ENCODE measurements around the gene BET1. TPM values are rescaled to one million over a fixed set of nuclear protein-coding genes. Genes with fewer than 3 reads are reported as not detected.

BET1 gene
- total and polyA plus RNA-seq, 9 of the 15 experiments (the other 6 are each of a cell fraction or from before 2014, with no cell fraction given) = 15.8 to 190 (median 37.8) TPM

GRCh38 chr7:93958651-93959050 is 45.5 kb downstream of the BET1 start:
- no peak overlapping the region for H3K9ac ChIP-seq (ENCODE audit: insufficient read depth in 1 of 2, low read depth in 2 of 2, low read length in 2 of 2)
- 8% methylated on average over 3 of the region's 3 CpGs for WGBS (ENCODE audit: insufficient coverage, low coverage, missing lambda C conversion rate)
- no peak overlapping the region for H3K4me3 ChIP-seq
- H3K27ac ChIP-seq (ENCODE audit: extremely low read depth, low read depth, low read length) = no peak overlapping the region
- DNase-seq (ENCODE audit: extremely low read depth in 1 of 4, low spot score in 3 of 4) (no peak), FAIRE-seq (no peak), ATAC-seq (no peak)
- ChIA-PET POLR2A (interaction anchor here (1.0 kb wide), 1 partner anchor 9 kb away, joined by 3 read pairs; no protein-coding TSS in a partner anchor), CTCF (ENCODE audit: low intra/inter-chr PET ratio) (no interaction called here)
- H3K27me3 ChIP-seq (ENCODE audit: control insufficient read depth in 2 of 2, insufficient read depth in 2 of 2, low read length in 2 of 2) = no peaks in the 10 kb centered on the region
- TF ChIP-seq MXD1 (CRISPR knock-in tag; IDR thresholded peaks at IDR 0.05; ENCODE audit: borderline replicate concordance, poor library complexity, severe bottlenecking) (no peak), ZBTB33 (CRISPR knock-in tag; IDR thresholded peaks at IDR 0.05) (no peak), ZNF347 (CRISPR knock-in tag; IDR thresholded peaks at IDR 0.05; ENCODE audit: low read depth) (no peak), IRF9 (tag; IDR thresholded peaks at IDR 0.05) (no peak), ELF4 (CRISPR knock-in tag; IDR thresholded peaks at IDR 0.05) (no peak), SAP30 (IDR thresholded peaks at IDR 0.05; ENCODE audit: borderline replicate concordance, insufficient read depth, low read depth, low read length, poor library complexity, severe bottlenecking) (no peak)
- no peak overlapping the region for H3K4me2 ChIP-seq (ENCODE audit: insufficient read depth, low read length)
- H3K9me3 ChIP-seq (replicated peaks; ENCODE audit: control insufficient read depth, insufficient read depth, low read depth, low read length) = no peaks in the 10 kb centered on the region
- intact Hi-C loops (cut with micrococcal nuclease) = no loop called here
- H4K20me1 ChIP-seq (replicated peaks; ENCODE audit: control insufficient read depth, insufficient read depth, low read length) = no peaks in the 10 kb centered on the region
- H2AFZ ChIP-seq (ENCODE audit: low read depth, low read length) = no peak overlapping the region
- no peaks in the 10 kb centered on the region for H3K36me3 ChIP-seq (ENCODE audit: control insufficient read depth, insufficient read depth, low read length)
- in situ Hi-C loops (cut with MboI) = no loop called here
- no TSS peak for BruUV-seq (replicated peaks)
- H3K9me1 ChIP-seq (ENCODE audit: control insufficient read depth, insufficient read depth, low read length) = no peaks in the 10 kb centered on the region
- H3K79me2 ChIP-seq (ENCODE audit: control insufficient read depth, insufficient read depth, low read length) = no peaks in the 10 kb centered on the region
- no peaks in the 10 kb centered on the region for H3K4me1 ChIP-seq (replicated peaks in 1 of 2; ENCODE audit: control insufficient read depth in 2 of 2, insufficient read depth in 2 of 2, low read length in 2 of 2)
